H1 (cell line): ENCODE measurements around the gene RIPOR3. TPM values are rescaled to one million over a fixed set of nuclear protein-coding genes. Genes with fewer than 3 reads are reported as not detected.
A peak's percentile ranks its signal among the peaks of the same experiment; 100 is the strongest.

Source experiments
- CTCF ChIA-PET: fragments of 300-600 bp; sonication (Branson Sonifier 250); formaldehyde crosslinking; loops from one replicate; lab custom pipeline; 2021; ENCODE audit not compliant: partially characterized antibody; lab: Charles Lee
- POLR2A ChIA-PET: fragments of 300-600 bp; sonication (Branson Sonifier 250); formaldehyde crosslinking; loops from one replicate; lab custom pipeline; 2021; ENCODE audit warnings: inconsistent platforms; ENCODE audit not compliant: partially characterized antibody; lab: Charles Lee
- DNase-seq, 2 experiments: peaks; one replicate each; pipeline versions ENCODE4 v3.0.0 to v3.0.0-alpha.2; 2010 to 2022; ENCODE audit warnings: low spot score in 2 of 2, low read depth in 1 of 2, mixed read lengths in 1 of 2
- FAIRE-seq: peaks from 2 replicates; lab custom pipeline; 2011; peaks lifted over from hg19 to GRCh38; lab: Jason Lieb, UNC
- H2AFZ ChIP-seq: 2 replicates; pipeline ENCODE4 v1.8.1; 2012; ENCODE audit warnings: low read length, inconsistent platforms
- H2AK5ac ChIP-seq: 2 replicates; pipeline ENCODE4 v1.6.1; 2013; ENCODE audit warnings: low read depth, low read length
- H2BK120ac ChIP-seq: replicated peaks from 2 replicates; pipeline ENCODE3; 2013; ENCODE audit warnings: low read depth, low read length, inconsistent platforms
- H2BK12ac ChIP-seq: 2 replicates; pipeline ENCODE4 v1.6.1; 2013; ENCODE audit warnings: low read depth, low read length
- H2BK15ac ChIP-seq: 2 replicates; pipeline ENCODE4 v1.6.1; 2013; ENCODE audit warnings: low read length
- H2BK20ac ChIP-seq: 2 replicates; pipeline ENCODE4 v1.6.1; 2013; ENCODE audit warnings: low read length
- H2BK5ac ChIP-seq: 2 replicates; pipeline ENCODE4 v1.6.1; 2013; ENCODE audit warnings: low read depth, low read length
- H3K14ac ChIP-seq: 2 replicates; pipeline ENCODE4 v1.6.1; 2013; ENCODE audit warnings: inconsistent platforms; ENCODE audit not compliant: insufficient read length
- H3K18ac ChIP-seq: 2 replicates; pipeline ENCODE4 v1.6.1; 2013; ENCODE audit warnings: low read length; ENCODE audit errors: extremely low read depth
- H3K23ac ChIP-seq: 2 replicates; pipeline ENCODE4 v1.6.1; 2013; ENCODE audit warnings: inconsistent platforms; ENCODE audit not compliant: insufficient read length
- H3K23me2 ChIP-seq: 2 replicates; pipeline ENCODE4 v1.6.1; 2013; ENCODE audit warnings: low read depth, low read length
- H3K27ac ChIP-seq: 2 replicates; pipeline ENCODE4 v1.6.1; 2011; ENCODE audit warnings: low read depth, low read length, inconsistent platforms
- H3K27me3 ChIP-seq, 4 experiments: replicated peaks in 1 of 4; 1 replicate in 1 of 4; 2 replicates in 3 of 4; pipeline versions ENCODE4 v1.6.1 to v1.8.1; 2011 to 2013; ENCODE audit warnings: low read length in 3 of 4, mild to moderate bottlenecking in 3 of 4, inconsistent platforms in 2 of 4, mixed read lengths in 2 of 4, moderate library complexity in 1 of 4; ENCODE audit not compliant: control insufficient read depth in 3 of 4, insufficient read depth in 3 of 4; ENCODE audit errors: extremely low read depth in 1 of 4
- H3K36me3 ChIP-seq, 4 experiments: 2 replicates each; pipeline versions ENCODE4 v1.6.1 to v1.8.1; 2011 to 2013; ENCODE audit warnings: mild to moderate bottlenecking in 4 of 4, low read length in 3 of 4, moderate library complexity in 2 of 4, control low read depth in 1 of 4, inconsistent platforms in 1 of 4; ENCODE audit not compliant: insufficient read depth in 4 of 4, control insufficient read depth in 2 of 4
- H3K4ac ChIP-seq: replicated peaks from 2 replicates; pipeline ENCODE3; 2013; ENCODE audit warnings: low read length, low read depth, mixed read lengths, inconsistent platforms; ENCODE audit not compliant: insufficient read length
- H3K4me1 ChIP-seq, 4 experiments: replicated peaks in 1 of 4; 1 replicate in 1 of 4; 2 replicates in 3 of 4; pipeline versions ENCODE4 v1.6.1 to v1.8.1; 2011 to 2013; ENCODE audit warnings: low read length in 3 of 4, inconsistent platforms in 2 of 4, mixed read lengths in 1 of 4; ENCODE audit not compliant: insufficient read depth in 4 of 4, control insufficient read depth in 3 of 4
- H3K4me2 ChIP-seq, 2 experiments: 2 replicates each; pipeline versions ENCODE4 v1.6.1 to v1.8.1; 2011 to 2013; ENCODE audit warnings: low read depth in 2 of 2, low read length in 2 of 2, control low read depth in 1 of 2, inconsistent platforms in 1 of 2, mild to moderate bottlenecking in 1 of 2; ENCODE audit not compliant: insufficient read depth in 1 of 2
- H3K4me3 ChIP-seq, 4 experiments: fragments of 200-600, 300-600 bp in 1 of 4; sonication (generic), shearing (Covaris generic), sonication (Bioruptor Twin) in 1 of 4; 2 replicates each; pipeline versions ENCODE4 v1.5.1 to v1.8.1; 2011 to 2016; ENCODE audit warnings: low read length in 4 of 4, low read depth in 3 of 4, control low read depth in 2 of 4, inconsistent platforms in 2 of 4, mild to moderate bottlenecking in 2 of 4, mixed read lengths in 1 of 4, moderate library complexity in 1 of 4; ENCODE audit not compliant: insufficient read depth in 2 of 4; ENCODE audit errors: extremely low read depth in 1 of 4
- H3K56ac ChIP-seq: replicated peaks from 2 replicates; pipeline ENCODE3; 2013; ENCODE audit warnings: low read depth, mild to moderate bottlenecking, mixed read lengths, low read length, inconsistent platforms; ENCODE audit not compliant: insufficient read length
- H3K79me1 ChIP-seq: 2 replicates; pipeline ENCODE4 v1.6.1; 2013; ENCODE audit warnings: low read depth, low read length, control low read depth
- H3K79me2 ChIP-seq, 2 experiments: 2 replicates each; pipeline versions ENCODE4 v1.6.1 to v1.8.1; 2012 to 2013; ENCODE audit warnings: low read length in 2 of 2, mild to moderate bottlenecking in 2 of 2, inconsistent platforms in 1 of 2; ENCODE audit not compliant: insufficient read depth in 2 of 2, control insufficient read depth in 1 of 2
- H3K9ac ChIP-seq, 4 experiments: replicated peaks in 1 of 4; 1 replicate in 1 of 4; 2 replicates in 3 of 4; pipeline versions ENCODE4 v1.6.1 to v1.8.1; 2011 to 2013; ENCODE audit warnings: low read depth in 3 of 4, low read length in 3 of 4, control low read depth in 2 of 4, mild to moderate bottlenecking in 2 of 4, moderate library complexity in 2 of 4, inconsistent platforms in 1 of 4; ENCODE audit errors: extremely low read depth in 1 of 4
- H3K9me3 ChIP-seq, 2 experiments: 2 replicates each; pipeline versions ENCODE4 v1.6.1 to v1.8.1; 2012 to 2013; ENCODE audit warnings: mild to moderate bottlenecking in 2 of 2, moderate library complexity in 2 of 2, control low read depth in 1 of 2, inconsistent platforms in 1 of 2, low read depth in 1 of 2, low read length in 1 of 2, mixed read lengths in 1 of 2; ENCODE audit not compliant: insufficient read depth in 2 of 2
- H4K20me1 ChIP-seq, 2 experiments: replicated peaks in 1 of 2; 2 replicates each; pipeline versions ENCODE3 to v1.8.1; 2011 to 2013; ENCODE audit warnings: inconsistent platforms in 2 of 2, low read length in 2 of 2, mild to moderate bottlenecking in 1 of 2; ENCODE audit not compliant: insufficient read depth in 2 of 2, control insufficient read depth in 1 of 2
- H4K5ac ChIP-seq: 2 replicates; pipeline ENCODE4 v1.6.1; 2013; ENCODE audit warnings: low read length, low read depth, mixed read lengths, inconsistent platforms; ENCODE audit not compliant: insufficient read length
- H4K8ac ChIP-seq: 2 replicates; pipeline ENCODE4 v1.8.0; 2013; ENCODE audit warnings: mild to moderate bottlenecking, moderate library complexity, low read length, inconsistent platforms; ENCODE audit not compliant: insufficient read depth; ENCODE audit errors: extremely low read depth
- H4K91ac ChIP-seq: replicated peaks from 2 replicates; pipeline ENCODE3; 2013; ENCODE audit warnings: low read length, mixed read lengths, inconsistent platforms; ENCODE audit not compliant: insufficient read length
- BACH1 ChIP-seq: IDR thresholded peaks from 2 replicates; pipeline ENCODE4 v1.6.1; 2012; ENCODE audit warnings: low read length, improper control_type of control experiment
- CBX8 ChIP-seq: fragments of 300-800, 300-1000 bp; sonication (generic); IDR thresholded peaks from 2 replicates; pipeline ENCODE4 v1.7.1; 2016; ENCODE audit warnings: low read depth, low read length, borderline replicate concordance
- CEBPB ChIP-seq: IDR thresholded peaks from 2 replicates; pipeline ENCODE4 v1.6.1; 2012; ENCODE audit warnings: low read depth, low read length
- GABPA ChIP-seq: IDR thresholded peaks from 2 replicates; pipeline ENCODE4 v1.6.1; 2011; ENCODE audit warnings: mild to moderate bottlenecking, low read length, moderate library complexity, borderline replicate concordance; ENCODE audit not compliant: insufficient read depth
- MAFK ChIP-seq: IDR thresholded peaks from 2 replicates; pipeline ENCODE4 v1.6.1; 2012; ENCODE audit warnings: low read depth, mild to moderate bottlenecking, improper control_type of control experiment, low read length
- NRF1 ChIP-seq: IDR thresholded peaks from 2 replicates; pipeline ENCODE4 v1.6.1; 2011; ENCODE audit warnings: mild to moderate bottlenecking, low read depth, low read length, improper control_type of control experiment
- PHF8 ChIP-seq: fragments of 200-600 bp; sonication (generic); conservative IDR thresholded peaks from 2 replicates; pipeline ENCODE4 v1.7.1; 2012; ENCODE audit warnings: low read depth, mild to moderate bottlenecking, inconsistent platforms, low read length, moderate library complexity
- POLR2AphosphoS5 ChIP-seq: IDR thresholded peaks from 2 replicates; pipeline ENCODE4 v1.6.1; 2011; ENCODE audit warnings: low read depth, low read length
- RFX5 ChIP-seq: IDR thresholded peaks from 2 replicates; pipeline ENCODE4 v1.6.1; 2011; ENCODE audit warnings: low read depth, low read length, improper control_type of control experiment, borderline replicate concordance
- RNF2 ChIP-seq: fragments of 200-900, 300-1000 bp; sonication (generic); IDR thresholded peaks from 2 replicates; pipeline ENCODE4 v1.7.1; 2016; ENCODE audit warnings: borderline replicate concordance, low read depth, mild to moderate bottlenecking, antibody characterized with exemption, low read length; ENCODE audit not compliant: poor library complexity, severe bottlenecking; ENCODE audit errors: missing control alignments
- SP1 ChIP-seq: IDR thresholded peaks from 2 replicates; pipeline ENCODE4 v1.6.1; 2011; ENCODE audit warnings: low read depth, low read length
- SP4 ChIP-seq: IDR thresholded peaks from 2 replicates; pipeline ENCODE4 v1.6.1; 2012; ENCODE audit warnings: low read length, inconsistent platforms
- SUZ12 ChIP-seq: fragments of 200-600 bp; sonication (generic); IDR thresholded peaks from 2 replicates; pipeline ENCODE4 v1.6.1; 2012; ENCODE audit warnings: mild to moderate bottlenecking, inconsistent platforms, low read length, moderate library complexity, mixed read lengths
- TAF7 ChIP-seq: optimal IDR thresholded peaks from 2 replicates; pipeline ENCODE3; 2011; ENCODE audit warnings: low read depth, mild to moderate bottlenecking, inconsistent platforms, low read length, moderate library complexity, borderline replicate concordance
- WGBS, 2 experiments: shearing (Covaris generic) in 1 of 2; methylation state at CpG; one replicate each; pipeline versions ENCODE4 v1.1.6 to v1.1.7; 2013 to 2015; ENCODE audit warnings: low lambda C conversion rate in 2 of 2, mixed read lengths in 2 of 2, inconsistent platforms in 1 of 2, low coverage in 1 of 2, missing lambda C conversion rate in 1 of 2; ENCODE audit not compliant: insufficient replicate concordance in 2 of 2, insufficient coverage in 1 of 2, insufficient read length in 1 of 2; ENCODE audit errors: extremely low coverage in 1 of 2, missing lambda C conversion rate in 1 of 2; 5-methylcytosine and 5-hydroxymethylcytosine counted together
- polyA plus RNA-seq, 7 experiments: library from polyadenylated mRNA; depleted of rRNA in 3 of 7; stranded (reverse) in 5 of 7; unstranded in 2 of 7; fragments of >200 nt in 5 of 7; fragments of 200-250 nt in 2 of 7; gene quantifications; 1 replicate in 5 of 7; 2 replicates in 1 of 7; 4 replicates in 1 of 7; pipeline versions ENCODE4 v1.2.1 to v1.2.3, GENCODE V29; 2011 to 2013; ENCODE audit warnings: missing spikeins in 2 of 7, mixed read lengths in 2 of 7
- total RNA-seq: library from RNA; stranded (reverse); fragmentation: NEBNext Ultra II Directional; extraction: Animal tissue kit (Norgen Biotek cat#: 25700); gene quantifications from 2 replicates; pipeline ENCODE4 v1.2.1, GENCODE V29; 2021

Gene RIPOR3
- total and polyA plus RNA-seq, 2 of the 8 experiments (the other 6 are each of a cell fraction or from before 2014, with no cell fraction given): 3.6 to 4.5 TPM

DNA sequence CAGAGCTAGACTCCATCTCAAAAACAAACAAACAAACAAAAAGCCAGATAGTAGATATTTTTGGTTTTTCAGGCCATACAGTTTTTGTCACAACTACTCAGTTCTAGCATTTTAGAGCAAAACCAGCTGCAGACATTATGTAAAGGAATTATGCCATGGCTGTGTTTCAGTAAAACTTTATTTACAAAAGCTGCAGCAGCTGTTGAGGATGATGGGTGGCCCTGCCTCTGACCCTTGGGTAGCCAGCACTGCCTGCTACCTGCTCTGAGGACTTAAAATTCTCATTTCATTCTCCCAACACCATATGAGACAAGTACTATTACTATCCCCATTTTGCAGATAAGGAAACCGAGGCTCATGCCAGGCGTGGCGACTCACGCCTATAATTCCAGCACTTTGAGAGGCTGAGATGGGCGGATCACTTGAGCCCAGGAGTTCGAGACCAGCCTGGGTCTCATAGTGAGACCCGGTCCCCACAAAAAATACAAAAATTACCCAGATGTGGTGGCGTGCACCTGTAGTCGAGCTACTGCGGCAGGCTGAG lies 56.3 kb downstream of the RIPOR3 start:
- peaks cover 15 to 23% (median 17%) of the 10 kb centered on the region in 4 experiments for H3K4me1 ChIP-seq
- H2BK120ac ChIP-seq: no peak overlapping the region
- peak overlapping the region; percentile 49; the same call in 1 of the 2 replicates for H2BK5ac ChIP-seq
- no peak overlapping the region for H3K9ac ChIP-seq
- no peaks in the 10 kb centered on the region for H3K27me3 ChIP-seq
- no peak for DNase-seq
- no peak overlapping the region for H3K56ac ChIP-seq
- H3K14ac ChIP-seq: no peak overlapping the region
- peak overlapping the region; percentile 97; the same call in 1 of the 2 replicates for H2BK15ac ChIP-seq
- no peak overlapping the region for H4K91ac ChIP-seq
- ChIA-PET POLR2A (interaction anchor here (0.8 to 1.8 kb wide), 3 partner anchors 9 to 444 kb away, joined by 3 to 4 read pairs (median 4); partner anchors contain the start of gene CEBPB), CTCF (interaction anchor here (0.6 to 7.4 kb wide), 33 partner anchors 10 to 655 kb away, joined by 3 to 84 read pairs (median 4); partner anchors contain the start of gene RIPOR3)
- no peak overlapping the region for H2BK12ac ChIP-seq
- H3K4me3 ChIP-seq: no peak overlapping the region
- 91% methylated on average over 10 of the region's 10 CpGs; no CpG with 5 or more reads in 1 of the 2 experiments for WGBS, 2 experiments
- no peaks in the 10 kb centered on the region for H3K79me1 ChIP-seq
- no peak overlapping the region for H2AK5ac ChIP-seq
- no peaks in the 10 kb centered on the region for H3K79me2 ChIP-seq
- H3K23ac ChIP-seq: no peak overlapping the region
- H2BK20ac ChIP-seq: peak overlapping the region; percentile 72; the same call in 1 of the 2 replicates
- no peak overlapping the region for H3K4me2 ChIP-seq
- peak overlapping the region; percentile 32 for H3K4ac ChIP-seq
- H3K23me2 ChIP-seq: no peaks in the 10 kb centered on the region
- no peaks in the 10 kb centered on the region for H3K36me3 ChIP-seq
- H4K8ac ChIP-seq: peak overlapping the region; percentile 4; the same call in 1 of the 2 replicates
- H3K9me3 ChIP-seq: no peaks in the 10 kb centered on the region
- no peak for FAIRE-seq
- no peak overlapping the region for H2AFZ ChIP-seq
- H3K18ac ChIP-seq: no peak overlapping the region
- H3K27ac ChIP-seq: no peak overlapping the region
- no peak overlapping the region for H4K5ac ChIP-seq
- H4K20me1 ChIP-seq: no peaks in the 10 kb centered on the region
- TF ChIP-seq SP4: no peak
- TF ChIP-seq CBX8: no peak
- no peak for TF ChIP-seq SUZ12
- no peak for TF ChIP-seq POLR2AphosphoS5
- TF ChIP-seq TAF7: no peak
- TF ChIP-seq BACH1: no peak
- TF ChIP-seq MAFK: no peak
- no peak for TF ChIP-seq NRF1
- TF ChIP-seq RFX5: no peak
- no peak for TF ChIP-seq RNF2
- TF ChIP-seq CEBPB: no peak
- TF ChIP-seq GABPA: no peak
- TF ChIP-seq PHF8: no peak
- TF ChIP-seq SP1: no peak
